NCI-H187 treated with DMSO at 0.1 percent for 48 hours (cell line): ENCODE measurements around the gene BBS9.
"Not testable (repeated sequence)": the region's sequence is repeated elsewhere in the genome, so short reads cannot be mapped to it uniquely, and the experiment has no call there.

Source experiments
- DNase-seq: peaks from one replicate; lab custom pipeline; 2025; lab: John Stamatoyannopoulos, UW

Gene BBS9

GRCh38 chr7:33196221-33196620 is 66.9 kb downstream of the BBS9 start:
- DNase-seq = no peak

DNA sequence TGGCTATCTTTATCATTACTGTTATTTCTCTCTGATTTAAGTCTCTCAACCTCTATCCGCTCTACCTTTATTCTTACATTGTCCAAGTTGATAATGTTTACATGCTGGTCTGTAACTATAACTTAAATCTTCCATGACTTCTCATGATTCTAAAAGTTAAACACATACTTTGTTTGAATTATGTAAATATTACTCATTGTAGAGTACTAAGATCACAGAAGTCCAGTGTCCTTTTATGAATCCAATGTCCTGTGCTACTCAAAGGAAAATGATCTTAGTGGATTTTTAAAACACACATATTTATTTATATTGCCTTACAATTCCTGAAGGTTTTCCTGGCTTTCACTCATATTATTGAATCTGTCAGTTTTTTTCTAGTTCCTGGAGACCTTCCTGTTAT is 70.9 kb downstream of the BBS9 start:
- no peak for DNase-seq

DNA sequence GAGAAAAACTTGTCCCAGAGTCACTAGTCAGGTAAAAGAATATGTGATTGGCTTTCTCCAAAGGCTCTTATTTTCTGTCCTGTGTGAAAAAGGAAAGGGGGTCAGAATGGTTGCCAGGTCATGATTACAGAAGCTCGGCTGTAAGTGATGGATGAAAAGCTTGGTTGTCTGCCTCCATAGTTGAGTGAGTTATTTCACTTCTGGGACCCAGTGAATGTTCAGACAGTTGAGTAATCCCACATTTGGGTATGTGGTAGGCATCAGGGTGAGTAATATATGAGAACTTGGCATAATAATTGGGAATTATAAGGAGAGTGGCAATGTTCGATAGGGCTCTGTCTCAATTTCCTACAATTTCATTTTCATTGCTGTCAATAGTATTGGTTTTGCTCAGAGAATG is 72.5 kb downstream of the BBS9 start:
- DNase-seq = no peak

DNA sequence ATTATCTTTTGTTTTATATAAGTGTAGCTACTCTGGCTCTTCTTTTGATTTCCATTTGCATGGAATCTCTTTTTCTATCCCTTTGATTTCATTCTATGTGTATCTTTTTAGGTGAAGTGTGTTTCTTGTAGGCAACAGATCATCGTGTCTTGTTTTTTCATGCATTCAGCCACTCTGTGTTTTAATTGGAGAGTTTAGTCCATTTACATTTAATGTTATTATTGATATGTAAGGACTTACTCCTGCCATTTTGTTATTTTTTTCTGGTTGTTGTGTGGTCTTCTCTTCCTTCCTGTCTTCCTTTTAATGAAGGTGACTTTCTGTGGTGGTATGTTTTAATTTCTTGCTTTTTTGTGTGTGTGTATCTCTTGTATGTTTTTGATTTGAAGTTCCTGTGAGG is 81.6 kb downstream of the BBS9 start:
- DNase-seq = no peak

DNA sequence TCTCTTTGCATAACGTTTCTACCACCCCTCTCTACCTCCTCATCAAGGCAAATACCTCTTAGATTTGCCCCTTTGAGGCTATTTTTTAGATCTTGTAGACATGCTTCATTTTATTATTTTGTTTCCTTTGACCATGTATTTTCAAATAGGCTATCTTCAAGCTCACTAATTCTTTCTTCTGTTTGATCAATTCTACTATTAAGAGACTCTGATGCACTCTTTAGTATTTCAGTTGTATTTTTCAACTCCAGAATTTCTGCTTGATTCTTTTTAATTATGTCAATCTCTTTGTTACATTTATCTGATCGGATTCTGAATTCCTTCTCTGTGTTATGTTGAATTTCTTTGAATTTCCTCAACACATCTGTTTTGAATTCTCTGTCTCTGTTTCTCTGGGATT is 82.8 kb downstream of the BBS9 start:
- DNase-seq = no peak

- DNase-seq = no peak
Observed at GRCh38 chr7:33215992-33216391, 86.6 kb downstream of the BBS9 start.

GRCh38 chr7:33217595-33217994 is 88.2 kb downstream of the BBS9 start:
- DNase-seq = no peak

- DNase-seq = not testable (repeated sequence)
Observed at GRCh38 chr7:33218841-33219535, 89.6 kb downstream of the BBS9 start.

DNA sequence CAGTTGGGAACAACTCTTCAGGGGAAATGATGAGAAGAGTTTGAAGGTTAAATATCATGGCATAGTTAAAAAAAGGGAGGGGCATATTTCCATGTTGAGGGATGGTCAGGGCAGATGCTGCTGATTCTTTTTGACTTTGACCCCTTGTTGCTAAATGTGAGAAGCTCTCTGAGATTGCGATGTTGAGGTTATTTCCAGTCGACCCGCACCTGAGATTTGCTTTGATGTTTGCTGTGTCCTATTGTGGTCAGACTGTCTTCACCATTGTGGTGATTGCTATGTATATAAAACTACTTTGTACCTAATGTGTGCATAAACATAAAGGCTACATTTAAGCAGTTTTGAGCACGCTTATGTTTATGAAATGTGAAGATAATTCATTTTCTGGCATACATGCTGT is 90.9 kb downstream of the BBS9 start:
- no peak for DNase-seq

DNA sequence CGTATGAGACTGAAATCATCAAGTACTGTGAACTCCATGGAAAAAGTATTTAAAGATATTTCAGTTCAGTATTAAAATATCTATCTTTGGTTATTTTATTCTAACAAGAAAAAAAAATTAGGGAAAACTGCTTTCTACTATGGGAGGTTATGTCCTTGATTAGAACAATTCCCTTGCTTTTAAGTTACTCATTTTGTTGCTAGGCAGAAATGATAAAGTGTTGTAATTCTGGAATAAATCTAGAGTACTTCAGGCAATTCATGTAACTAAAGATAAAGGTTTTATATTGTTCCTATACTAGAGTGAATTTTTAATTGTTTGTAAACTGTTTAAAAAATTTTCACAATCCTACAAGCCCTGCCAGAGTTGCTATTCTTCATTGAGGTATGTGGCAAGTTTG is 92.0 kb downstream of the BBS9 start:
- DNase-seq = no peak

GRCh38 chr7:33232632-33233145 is 103.3 kb downstream of the BBS9 start:
- DNase-seq = no peak

DNA sequence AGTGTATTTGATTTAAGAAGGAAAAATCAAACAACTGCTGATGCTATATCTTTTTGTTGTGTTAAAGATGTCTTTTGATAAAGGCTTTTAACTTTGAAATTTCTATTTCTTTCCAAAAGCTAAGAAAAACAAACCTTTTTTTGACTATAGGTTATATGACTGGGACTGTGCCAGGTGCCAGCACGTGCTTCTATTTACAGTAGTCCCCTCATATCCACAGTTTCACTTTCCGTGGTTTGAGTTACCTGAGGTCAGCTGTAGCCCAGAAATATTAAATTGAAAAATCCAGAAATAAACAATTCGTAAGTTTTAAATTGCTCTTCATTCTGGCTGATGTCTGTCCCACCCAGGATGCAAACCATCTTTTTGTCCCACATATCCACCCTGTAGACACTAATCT is 104.3 kb downstream of the BBS9 start:
- no peak for DNase-seq

DNA sequence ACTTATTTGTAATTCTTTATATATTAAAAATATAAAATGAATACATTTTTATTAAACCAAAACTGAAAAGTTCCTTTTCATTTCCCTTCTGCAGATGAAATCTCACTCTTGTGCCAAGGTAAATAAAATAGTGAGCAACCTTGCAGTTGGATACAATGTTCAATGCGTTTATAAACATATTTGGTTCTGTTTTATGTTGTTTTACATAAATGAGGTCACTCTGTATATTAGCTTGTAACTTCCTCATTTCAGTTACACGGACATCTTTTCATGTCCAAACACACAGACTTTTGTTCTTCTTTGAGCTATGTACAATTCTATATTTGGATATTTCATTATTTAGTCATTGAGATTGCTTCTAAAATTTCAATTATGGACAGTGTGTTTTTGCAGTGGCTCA is 107.7 kb downstream of the BBS9 start:
- no peak for DNase-seq

DNA sequence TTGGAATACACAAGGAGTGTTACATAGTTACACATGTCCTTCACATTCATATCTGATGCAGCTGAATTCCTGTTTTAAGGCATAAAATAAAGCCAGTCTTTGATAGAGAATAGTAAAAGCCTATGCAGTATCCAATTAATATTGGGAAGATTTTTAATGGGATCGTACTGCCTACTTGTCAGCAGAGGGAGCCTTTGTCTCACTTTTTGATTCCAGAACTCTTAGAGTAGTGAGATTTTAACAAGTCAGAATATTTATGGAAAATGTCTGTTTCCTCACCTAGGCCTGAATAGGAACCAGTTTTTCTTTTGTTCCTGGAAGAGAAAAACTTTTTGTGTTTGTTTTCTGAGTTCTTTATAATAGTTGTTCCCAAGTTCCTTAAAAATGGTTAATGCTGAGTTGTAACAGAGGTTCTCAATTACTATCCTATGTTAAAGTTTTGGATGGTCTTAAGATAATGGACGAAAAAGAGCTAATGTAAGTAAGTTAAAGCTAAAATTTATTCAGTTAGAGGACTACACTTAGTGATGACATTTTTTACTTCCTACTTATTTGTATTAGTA is 114.0 kb downstream of the BBS9 start:
- DNase-seq = no peak

GRCh38 chr7:33248671-33249070 is 119.3 kb downstream of the BBS9 start:
- no peak for DNase-seq

DNA sequence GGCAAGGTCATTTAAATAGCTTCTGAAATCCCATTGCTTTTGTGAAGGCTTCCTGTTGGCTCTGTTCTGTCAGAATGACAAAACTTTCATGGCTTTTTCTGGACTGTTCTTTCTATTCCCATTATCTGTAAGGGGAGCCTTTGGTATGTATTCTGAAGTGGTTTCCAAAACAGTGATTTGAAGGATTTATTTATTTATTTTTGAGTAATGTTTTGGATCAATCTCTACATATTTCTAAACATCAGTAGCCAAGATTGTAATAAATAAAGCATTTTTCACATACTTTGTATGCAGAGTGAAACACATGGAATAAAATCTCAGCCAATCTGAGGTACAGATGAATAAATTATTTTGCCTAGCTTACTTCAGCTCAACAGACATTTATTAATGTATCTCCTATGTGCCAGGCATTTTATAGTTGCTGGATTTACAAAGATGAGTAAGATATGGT is 121.1 kb downstream of the BBS9 start:
- no peak for DNase-seq

GRCh38 chr7:33251301-33251700 is 121.9 kb downstream of the BBS9 start:
- no peak for DNase-seq

- no peak for DNase-seq
Observed at GRCh38 chr7:33258491-33258951, 129.2 kb downstream of the BBS9 start.

GRCh38 chr7:33261585-33261984 is 132.2 kb downstream of the BBS9 start:
- no peak for DNase-seq

DNA sequence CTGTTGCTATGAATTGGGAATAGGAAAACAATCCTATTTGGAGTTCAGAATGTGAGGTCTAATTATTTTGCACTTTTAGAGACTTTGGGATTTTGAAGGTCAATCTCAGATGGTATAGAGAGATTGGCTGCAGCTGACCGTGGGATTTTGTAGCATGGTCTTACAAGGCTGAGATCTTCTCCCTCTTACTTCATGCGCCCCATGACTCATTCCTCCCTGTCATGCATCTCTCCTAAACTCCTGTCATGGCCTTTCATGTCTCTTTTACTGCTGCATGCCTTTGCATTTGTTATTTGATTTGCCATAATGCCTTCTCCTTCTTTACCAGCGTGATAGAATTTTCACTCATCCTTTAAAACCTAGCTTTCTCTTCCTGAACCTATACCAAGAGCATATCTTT is 133.1 kb downstream of the BBS9 start:
- DNase-seq = no peak

DNA sequence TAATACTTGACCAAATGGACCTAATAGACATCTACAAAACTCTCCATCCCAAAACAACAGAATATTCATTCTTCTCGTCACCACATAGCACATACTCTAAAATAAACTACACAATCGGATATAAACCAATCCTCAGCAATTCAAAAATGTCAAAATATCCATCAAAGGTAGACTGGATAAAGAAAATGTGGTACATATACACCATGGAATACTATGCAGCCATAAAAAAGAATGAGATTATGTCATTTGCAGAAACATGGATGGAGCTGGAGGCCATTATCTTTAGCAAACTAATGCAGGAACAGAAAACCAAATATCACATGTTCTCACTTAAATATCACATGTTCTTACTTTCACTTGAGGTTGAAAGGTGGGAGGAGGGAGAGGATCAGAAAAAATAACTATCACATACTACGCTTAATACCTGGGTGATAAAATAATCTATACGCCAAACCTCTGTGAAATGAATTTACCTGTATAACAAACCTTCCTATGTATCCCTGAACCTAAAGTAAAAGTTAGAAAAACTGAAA is 142.5 kb downstream of the BBS9 start:
- not testable (repeated sequence) for DNase-seq

GRCh38 chr7:33273356-33273755 is 144.0 kb downstream of the BBS9 start:
- no peak for DNase-seq

- DNase-seq = no peak
Observed at GRCh38 chr7:33276325-33276724, 147.0 kb downstream of the BBS9 start.

DNA sequence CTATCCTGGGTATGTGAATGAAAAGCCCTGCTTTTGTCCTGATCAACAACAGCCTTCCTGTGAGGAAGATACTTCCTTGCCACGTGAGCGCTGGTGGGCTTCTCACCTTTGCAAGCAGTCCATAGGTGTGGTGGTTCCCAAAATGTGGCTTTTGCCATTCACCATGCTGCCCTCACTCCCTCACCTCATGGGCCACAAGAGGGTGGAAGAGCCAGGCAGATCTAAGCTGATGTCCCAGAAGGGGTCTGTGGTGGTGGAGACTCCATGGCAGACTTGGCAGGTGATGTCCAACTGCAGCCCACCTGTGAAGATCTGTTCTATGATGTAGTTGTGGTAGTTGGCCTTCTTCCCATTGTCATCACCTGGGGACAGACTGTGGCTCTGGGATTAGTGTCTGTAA is 147.4 kb downstream of the BBS9 start:
- DNase-seq = no peak
